ENCODE measurements around the gene AVEN. TPM values are rescaled to one million over a fixed set of nuclear protein-coding genes. Genes with fewer than 3 reads are reported as not detected.

AVEN gene
- total and polyA plus RNA-seq, 2 donors (not counting 3 experiments of a cell fraction or from before 2014, with no cell fraction given) = 7.7 to 23.3 TPM

DNA sequence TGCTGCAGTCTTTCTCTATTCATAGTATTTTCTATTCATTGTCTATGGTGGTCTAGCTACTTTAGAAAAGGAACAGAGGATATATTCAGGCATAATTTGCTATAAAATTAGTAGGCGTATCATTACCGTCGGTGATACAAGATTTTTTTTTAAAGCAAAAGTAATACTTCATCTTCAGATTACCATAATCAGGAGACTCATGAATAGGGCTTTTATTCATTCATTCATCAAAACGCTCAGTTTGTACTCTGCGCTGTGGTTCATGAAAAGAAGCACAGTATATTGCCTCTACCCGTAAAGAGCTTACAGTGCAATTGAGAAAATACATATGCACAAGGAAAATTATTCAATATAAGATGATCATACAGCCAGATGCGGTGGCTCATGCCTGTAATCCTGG, 207.4 kb downstream of the AVEN start:
- TF ChIP-seq CTCF (IDR thresholded peaks at IDR 0.05; ENCODE audit: extremely low read depth in 1 of 2, insufficient read depth in 1 of 2, low read depth in 1 of 2, low read length in 2 of 2) (no peak), FOS (IDR thresholded peaks at IDR 0.05; ENCODE audit: borderline replicate concordance, insufficient read depth, low read length) (no peak), MYC (IDR thresholded peaks at IDR 0.05; ENCODE audit: low read depth, low read length) (no peak), EZH2 (IDR thresholded peaks at IDR 0.05; ENCODE audit: borderline replicate concordance, low read depth, low read length, severe bottlenecking) (no peak), POLR2AphosphoS5 (IDR thresholded peaks at IDR 0.05; ENCODE audit: insufficient read depth, low read depth, low read length) (no peak), JUN (IDR thresholded peaks at IDR 0.05; ENCODE audit: borderline replicate concordance, insufficient read depth, insufficient read length, low read depth) (no peak), POLR2A (IDR thresholded peaks at IDR 0.05; ENCODE audit: low read depth, low read length) (no peak)
- TF ChIP-seq, protein P1, sequence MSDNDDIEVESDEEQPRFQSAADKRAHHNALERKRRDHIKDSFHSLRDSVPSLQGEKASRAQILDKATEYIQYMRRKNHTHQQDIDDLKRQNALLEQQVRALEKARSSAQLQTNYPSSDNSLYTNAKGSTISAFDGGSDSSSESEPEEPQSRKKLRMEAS (IDR thresholded peaks at IDR 0.05; ENCODE audit: insufficient read depth, insufficient read length) = no peak
- Histone ChIP-seq H3K4me2 (ENCODE audit: insufficient read depth, low read length) (no peak overlapping the region), H3K27me3 (ENCODE audit: control insufficient read depth in 2 of 2, insufficient read depth in 2 of 2, low read length in 2 of 2) (no peaks in the 10 kb centered on the region), H3K79me2 (ENCODE audit: control insufficient read depth, insufficient read depth, low read length) (no peaks in the 10 kb centered on the region), H3K9me1 (replicated peaks; ENCODE audit: control insufficient read depth, extremely low read depth, insufficient read depth, low read length) (no peaks in the 10 kb centered on the region), H3K36me3 (ENCODE audit: control insufficient read depth in 2 of 2, extremely low read depth in 1 of 2, insufficient read depth in 2 of 2, low read length in 2 of 2) (no peaks in the 10 kb centered on the region), H3K4me1 (ENCODE audit: control insufficient read depth, extremely low read depth, insufficient read depth, low read length) (no peaks in the 10 kb centered on the region), H3K9me3 (replicated peaks; ENCODE audit: control insufficient read depth, insufficient read depth, low read length) (no peaks in the 10 kb centered on the region), H3K9ac (replicated peaks; ENCODE audit: extremely low read depth, insufficient read depth, low read length) (no peak overlapping the region), H2AFZ (ENCODE audit: low read depth, low read length) (no peak overlapping the region), H3K27ac (ENCODE audit: insufficient read depth, low read depth, low read length) (no peak overlapping the region), H3K4me3 (replicated peaks in 1 of 3; ENCODE audit: insufficient read depth in 1 of 3, low read depth in 1 of 3, low read length in 3 of 3) (no peak overlapping the region), H4K20me1 (replicated peaks; ENCODE audit: control insufficient read depth, extremely low read depth, insufficient read depth, low read length) (no peaks in the 10 kb centered on the region)
- CTCF ChIA-PET = no interaction called here
- no TSS peak for BruUV-seq (replicated peaks)
- intact Hi-C loops (cut with micrococcal nuclease) = loop anchor here (10.0 kb wide), 1 partner anchor 63 kb away; no protein-coding TSS in a partner anchor
- DNase-seq (ENCODE audit: low read depth, low spot score) (no peak), FAIRE-seq (no peak)
- dilution Hi-C loops (cut with MboI; ENCODE audit: extremely low pct_ligation_motif_present, low sequenced_read_pairs) = no loop called here
- POLR2A ChIA-PET = no interaction called here

All from endothelial cell of umbilical vein (primary cell).